ENCODE data around the gene FAM184A.
"Not testable (repeated sequence)": the region's sequence is repeated elsewhere in the genome, so short reads cannot be mapped to it uniquely, and the experiment has no call there.

The FAM184A gene

GRCh38 chr6:119012521-119012920, 65.9 kb downstream of the FAM184A start:
- no peak for DNase-seq (ENCODE audit: low read depth in 3 of 3)

- DNase-seq (ENCODE audit: low read depth in 3 of 3), result not testable (repeated sequence)
These were observed 69.2 kb downstream of the FAM184A start for GRCh38 chr6:119009266-119009665.

GRCh38 chr6:119006974-119007373, 71.5 kb downstream of the FAM184A start:
- DNase-seq (ENCODE audit: low read depth in 3 of 3), result no peak

GRCh38 chr6:119002069-119002468, 76.4 kb downstream of the FAM184A start:
- DNase-seq (ENCODE audit: low read depth in 3 of 3), result no peak

GRCh38 chr6:118999494-119000040, 78.9 kb downstream of the FAM184A start:
- DNase-seq (ENCODE audit: low read depth in 3 of 3), result no peak

- DNase-seq (ENCODE audit: low read depth in 3 of 3), result not testable (repeated sequence)
These were observed 81.0 kb downstream of the FAM184A start for GRCh38 chr6:118997426-118997825.

GRCh38 chr6:118996289-118996820, 82.1 kb downstream of the FAM184A start:
- DNase-seq (ENCODE audit: low read depth in 3 of 3), result no peak

GRCh38 chr6:118993803-118994251, 84.6 kb downstream of the FAM184A start:
- no peak for DNase-seq (ENCODE audit: low read depth in 3 of 3)

GRCh38 chr6:118993358-118993757, 85.1 kb downstream of the FAM184A start:
- no peak for DNase-seq (ENCODE audit: low read depth in 3 of 3)

- no peak for DNase-seq (ENCODE audit: low read depth in 3 of 3)
These were observed 86.2 kb downstream of the FAM184A start for GRCh38 chr6:118992186-118992795.

- DNase-seq (ENCODE audit: low read depth in 3 of 3), result no peak
These were observed 92.2 kb downstream of the FAM184A start for GRCh38 chr6:118986312-118986711.

- DNase-seq (ENCODE audit: low read depth in 3 of 3), result no peak
These were observed 93.2 kb downstream of the FAM184A start for GRCh38 chr6:118985123-118985830.

- DNase-seq (ENCODE audit: low read depth in 3 of 3), result no peak
These were observed 94.1 kb downstream of the FAM184A start for GRCh38 chr6:118984342-118984741.

- DNase-seq (ENCODE audit: low read depth in 3 of 3), result no peak
These were observed 95.9 kb downstream of the FAM184A start for GRCh38 chr6:118982575-118982911.

- no peak for DNase-seq (ENCODE audit: low read depth in 3 of 3)
These were observed 96.4 kb downstream of the FAM184A start for GRCh38 chr6:118981884-118982574.

- DNase-seq (ENCODE audit: low read depth in 3 of 3), result no peak
These were observed 98.4 kb downstream of the FAM184A start for GRCh38 chr6:118980063-118980462.

GRCh38 chr6:118974790-118975189, 103.7 kb downstream of the FAM184A start:
- no peak for DNase-seq (ENCODE audit: low read depth in 3 of 3)

- no peak for DNase-seq (ENCODE audit: low read depth in 3 of 3)
These were observed 106.8 kb downstream of the FAM184A start for GRCh38 chr6:118971682-118972081.

- DNase-seq (ENCODE audit: low read depth in 3 of 3), result no peak
These were observed 107.6 kb downstream of the FAM184A start for GRCh38 chr6:118970866-118971265.

- no peak for DNase-seq (ENCODE audit: low read depth in 3 of 3)
These were observed 110.0 kb downstream of the FAM184A start for GRCh38 chr6:118968416-118968815.

- DNase-seq (ENCODE audit: low read depth in 3 of 3), result no peak
These were observed 111.2 kb downstream of the FAM184A start for GRCh38 chr6:118967239-118967638.

GRCh38 chr6:118965843-118966370, 112.6 kb downstream of the FAM184A start:
- DNase-seq (ENCODE audit: low read depth in 3 of 3), result no peak

All from stimulated activated CD4-positive, alpha-beta T cell treated with anti-CD3 and anti-CD28 coated beads, TNF-alpha, amount 100 ng/mL, for 4 hours (primary cell).